HFFc6 (cell line): ENCODE measurements around the gene EMP2. TPM values are rescaled to one million over a fixed set of nuclear protein-coding genes. Genes with fewer than 3 reads are reported as not detected.

ENCODE experiments used
- DNase-seq: peaks from one replicate; pipeline ENCODE4 v3.0.0-alpha.2; 2018
- H3K27ac Mint-ChIP-seq: 2 replicates; pipeline ENCODE4 v1.8.0; 2020; ENCODE audit warnings: mild to moderate bottlenecking, mixed read lengths
- H3K27me3 Mint-ChIP-seq: 2 replicates; pipeline ENCODE4 v1.8.0; 2021; ENCODE audit warnings: mild to moderate bottlenecking, moderate library complexity, mixed read lengths; ENCODE audit not compliant: insufficient read depth
- H3K36me3 Mint-ChIP-seq: 2 replicates; pipeline ENCODE4 v1.8.0; 2021; ENCODE audit warnings: low read depth, mixed read lengths
- H3K4me1 Mint-ChIP-seq: 2 replicates; pipeline ENCODE4 v1.8.0; 2020; ENCODE audit warnings: low read depth, mixed read lengths
- H3K4me3 Mint-ChIP-seq: 2 replicates; pipeline ENCODE4 v1.8.0; 2020; ENCODE audit warnings: mild to moderate bottlenecking, moderate library complexity, mixed read lengths
- H3K9me3 Mint-ChIP-seq: 2 replicates; pipeline ENCODE4 v1.8.0; 2020; ENCODE audit warnings: mild to moderate bottlenecking, mixed read lengths
- CTCF ChIP-seq: fragments of 200-600 bp; sonication (generic); IDR thresholded peaks from 2 replicates; pipeline ENCODE4 v1.5.0; 2021; ENCODE audit warnings: antibody characterized with exemption, mild to moderate bottlenecking
- total RNA-seq, 6 experiments: library from RNA; stranded (reverse); fragmentation: NEBNext Ultra II Directional; extraction: Animal tissue kit (Norgen Biotek cat#: 25700); gene quantifications; 2 replicates in 1 of 6; 3 replicates in 5 of 6; pipeline ENCODE4 v1.2.3, GENCODE V29; 2021

The EMP2 gene
- total RNA-seq, 6 experiments from 2014 or later = 14.3 to 35.7 (median 29.7) TPM

- Mint-ChIP-seq H3K27me3 (peaks cover 16% of the 10 kb centered on the region), H3K36me3 (no peaks in the 10 kb centered on the region), H3K27ac (no peak overlapping the region), H3K4me1 (peaks cover 6% of the 10 kb centered on the region), H3K4me3 (no peak overlapping the region), H3K9me3 (no peaks in the 10 kb centered on the region)
- DNase-seq = no peak
- TF ChIP-seq CTCF = no peak
Observed at GRCh38 chr16:10617662-10618420, 37.4 kb upstream of the EMP2 start.

DNA sequence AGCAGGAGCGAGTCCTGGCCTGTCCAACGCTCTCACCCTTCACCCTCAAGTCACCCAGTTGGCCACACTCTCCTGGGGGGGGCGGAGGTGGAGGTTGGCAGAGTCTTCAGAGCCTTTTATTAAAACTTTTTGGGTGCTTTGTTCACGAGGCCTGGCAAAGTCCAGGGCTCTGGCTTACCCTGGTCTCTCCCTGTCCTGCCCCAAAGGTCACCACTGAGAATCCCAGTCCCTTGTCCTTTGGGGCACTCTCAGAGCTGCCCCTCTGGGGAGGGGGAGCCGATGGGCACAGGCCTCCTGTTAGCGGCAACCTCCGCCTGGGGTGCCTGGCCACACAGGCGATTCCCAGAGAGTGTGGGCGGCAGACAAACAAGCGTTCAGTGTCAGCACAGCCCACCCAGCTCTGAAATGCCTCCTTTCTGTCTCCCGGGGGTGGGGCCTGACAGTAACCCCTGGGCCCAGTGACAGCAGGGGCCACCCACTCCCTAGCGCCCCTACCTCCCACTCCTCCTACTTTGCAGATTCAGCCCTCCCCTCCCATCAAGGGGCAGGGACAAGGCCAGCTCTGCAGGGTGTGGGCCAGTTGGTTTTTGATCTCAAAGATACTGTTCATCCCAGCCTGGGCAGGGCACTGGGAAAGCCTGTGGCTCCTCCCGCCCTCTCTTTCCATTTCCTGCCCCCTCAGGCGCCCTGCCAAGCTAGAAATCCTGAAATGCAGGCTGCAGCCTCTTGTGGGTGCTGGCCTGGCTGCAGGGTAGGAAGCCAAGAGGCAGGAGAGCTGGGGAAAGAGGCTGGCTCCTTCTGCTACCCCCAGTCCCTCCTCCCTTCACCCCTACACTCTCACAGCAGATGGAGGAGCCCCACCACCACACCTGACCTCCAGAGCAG is 36.6 kb upstream of the EMP2 start:
- peak; percentile 35 for DNase-seq
- no peaks in the 10 kb centered on the region for H3K9me3 Mint-ChIP-seq
- H3K27me3 Mint-ChIP-seq = peaks cover 16% of the 10 kb centered on the region
- H3K27ac Mint-ChIP-seq = no peak overlapping the region
- peaks cover 6% of the 10 kb centered on the region for H3K4me1 Mint-ChIP-seq
- no peak for TF ChIP-seq CTCF
- H3K4me3 Mint-ChIP-seq = no peak overlapping the region
- no peaks in the 10 kb centered on the region for H3K36me3 Mint-ChIP-seq

DNA sequence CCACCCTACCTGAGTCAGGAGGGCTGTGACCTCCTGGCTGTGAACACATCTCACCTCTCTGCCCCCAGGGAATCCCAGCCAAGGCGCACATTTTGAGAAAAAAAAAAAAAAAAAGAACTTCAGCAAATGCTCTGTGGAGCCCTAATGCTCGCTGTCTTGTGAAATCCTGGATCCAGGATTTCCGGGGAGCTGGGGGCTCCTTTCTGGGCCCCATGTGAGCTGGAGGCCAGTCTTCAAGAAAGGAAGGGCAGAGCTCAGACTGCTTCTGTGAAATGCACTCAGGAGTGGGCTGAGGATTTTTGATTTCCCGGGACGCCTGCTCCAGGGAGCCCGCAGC is 36.0 kb upstream of the EMP2 start:
- Mint-ChIP-seq H3K27me3 (peaks cover 14% of the 10 kb centered on the region), H3K4me1 (peaks cover 6% of the 10 kb centered on the region), H3K9me3 (no peaks in the 10 kb centered on the region), H3K36me3 (no peaks in the 10 kb centered on the region), H3K4me3 (no peak overlapping the region), H3K27ac (no peak overlapping the region)
- TF ChIP-seq CTCF = no peak
- no peak for DNase-seq

DNA sequence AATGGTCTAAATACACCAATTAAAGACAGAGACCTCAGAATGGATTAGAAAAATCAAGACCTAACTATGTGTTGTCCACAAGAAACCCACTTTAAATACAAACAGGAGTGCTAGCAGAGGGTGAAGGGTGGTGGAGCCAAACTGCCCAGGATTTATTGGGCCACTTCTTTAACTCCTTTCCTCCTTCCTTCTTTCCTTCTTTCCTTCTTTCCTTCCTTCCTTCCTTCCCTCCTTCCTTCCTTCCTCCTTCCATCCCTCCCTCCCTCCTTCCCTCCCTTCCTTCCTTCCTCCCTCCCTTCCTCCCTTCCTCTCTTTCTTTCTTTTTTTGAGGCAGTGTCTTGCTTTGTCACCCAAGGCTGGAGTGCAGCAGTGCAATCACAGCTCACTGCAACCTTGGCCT is 34.3 kb upstream of the EMP2 start:
- H3K36me3 Mint-ChIP-seq = no peaks in the 10 kb centered on the region

More for the DNA sequence above, 34.3 kb upstream of the EMP2 start:
- TF ChIP-seq CTCF = no peak
- Mint-ChIP-seq H3K27ac (no peak overlapping the region), H3K4me1 (peaks cover 8% of the 10 kb centered on the region), H3K9me3 (no peaks in the 10 kb centered on the region), H3K4me3 (no peak overlapping the region), H3K27me3 (peaks cover 9% of the 10 kb centered on the region)
- no peak for DNase-seq
